Measurements from ENCODE around the gene FBXL19. TPM values are rescaled to one million over a fixed set of nuclear protein-coding genes. Genes with fewer than 3 reads are reported as not detected.

Gene FBXL19
- total RNA-seq, 1 donor from 2014 or later: 24.3 TPM

- Mint-ChIP-seq H3K27ac (ENCODE audit: unreplicated experiment) (no peak overlapping the region), H3K27me3 (ENCODE audit: unreplicated experiment) (no peaks in the 10 kb centered on the region), H3K4me1 (ENCODE audit: unreplicated experiment) (peaks cover 8% of the 10 kb centered on the region), H3K9me3 (ENCODE audit: unreplicated experiment) (no peaks in the 10 kb centered on the region), H3K36me3 (ENCODE audit: unreplicated experiment) (peaks cover 58% of the 10 kb centered on the region), H3K4me3 (ENCODE audit: unreplicated experiment) (no peak overlapping the region)
- no peak for DNase-seq (ENCODE audit: extremely low spot score, unreplicated experiment)
- TF ChIP-seq CTCF (IDR thresholded peaks at IDR 0.05): no peak
Observed at GRCh38 chr16:30963925-30964511, 40.6 kb downstream of the FBXL19 start.

- no peak overlapping the region for H3K27ac Mint-ChIP-seq (ENCODE audit: unreplicated experiment)
- peaks cover 58% of the 10 kb centered on the region for H3K36me3 Mint-ChIP-seq (ENCODE audit: unreplicated experiment)
- no peak for DNase-seq (ENCODE audit: extremely low spot score, unreplicated experiment)
- H3K27me3 Mint-ChIP-seq (ENCODE audit: unreplicated experiment): no peaks in the 10 kb centered on the region
- H3K4me3 Mint-ChIP-seq (ENCODE audit: unreplicated experiment): no peak overlapping the region
- no peaks in the 10 kb centered on the region for H3K9me3 Mint-ChIP-seq (ENCODE audit: unreplicated experiment)
- TF ChIP-seq CTCF (IDR thresholded peaks at IDR 0.05): no peak
- peaks cover 3% of the 10 kb centered on the region for H3K4me1 Mint-ChIP-seq (ENCODE audit: unreplicated experiment)
Observed at GRCh38 chr16:30964574-30965226, 41.3 kb downstream of the FBXL19 start.

- no peaks in the 10 kb centered on the region for H3K9me3 Mint-ChIP-seq (ENCODE audit: unreplicated experiment)
- peaks cover 51% of the 10 kb centered on the region for H3K36me3 Mint-ChIP-seq (ENCODE audit: unreplicated experiment)
- no peak for TF ChIP-seq CTCF (IDR thresholded peaks at IDR 0.05)
- no peaks in the 10 kb centered on the region for H3K4me1 Mint-ChIP-seq (ENCODE audit: unreplicated experiment)
- H3K27ac Mint-ChIP-seq (ENCODE audit: unreplicated experiment): no peak overlapping the region
- DNase-seq (ENCODE audit: extremely low spot score, unreplicated experiment): no peak
- H3K27me3 Mint-ChIP-seq (ENCODE audit: unreplicated experiment): no peaks in the 10 kb centered on the region
- H3K4me3 Mint-ChIP-seq (ENCODE audit: unreplicated experiment): no peak overlapping the region
Observed at GRCh38 chr16:30965436-30965835, 42.1 kb downstream of the FBXL19 start.

GRCh38 chr16:30966033-30966619, 42.8 kb downstream of the FBXL19 start:
- no peaks in the 10 kb centered on the region for H3K9me3 Mint-ChIP-seq (ENCODE audit: unreplicated experiment)
- DNase-seq (ENCODE audit: extremely low spot score, unreplicated experiment): no peak
- no peak overlapping the region for H3K4me3 Mint-ChIP-seq (ENCODE audit: unreplicated experiment)
- H3K27me3 Mint-ChIP-seq (ENCODE audit: unreplicated experiment): no peaks in the 10 kb centered on the region
- H3K27ac Mint-ChIP-seq (ENCODE audit: unreplicated experiment): no peak overlapping the region
- TF ChIP-seq CTCF (IDR thresholded peaks at IDR 0.05): no peak
- H3K36me3 Mint-ChIP-seq (ENCODE audit: unreplicated experiment): peaks cover 55% of the 10 kb centered on the region
- H3K4me1 Mint-ChIP-seq (ENCODE audit: unreplicated experiment): no peaks in the 10 kb centered on the region

GRCh38 chr16:30967795-30968194, 44.4 kb downstream of the FBXL19 start:
- no peaks in the 10 kb centered on the region for H3K9me3 Mint-ChIP-seq (ENCODE audit: unreplicated experiment)
- DNase-seq (ENCODE audit: extremely low spot score, unreplicated experiment): no peak
- H3K4me1 Mint-ChIP-seq (ENCODE audit: unreplicated experiment): no peaks in the 10 kb centered on the region
- no peak overlapping the region for H3K4me3 Mint-ChIP-seq (ENCODE audit: unreplicated experiment)
- peaks cover 56% of the 10 kb centered on the region for H3K36me3 Mint-ChIP-seq (ENCODE audit: unreplicated experiment)
- no peaks in the 10 kb centered on the region for H3K27me3 Mint-ChIP-seq (ENCODE audit: unreplicated experiment)
- TF ChIP-seq CTCF (IDR thresholded peaks at IDR 0.05): no peak
- no peak overlapping the region for H3K27ac Mint-ChIP-seq (ENCODE audit: unreplicated experiment)

Measured in osteocyte (in vitro differentiated cells).